Right cardiac atrium (tissue), 5 donors: ENCODE results near the gene CCDC34. TPM values are rescaled to one million over a fixed set of nuclear protein-coding genes. Genes with fewer than 3 reads are reported as not detected.

Experiments
- polyA plus RNA-seq: library from polyadenylated mRNA; stranded (reverse); fragments of 200-250 nt; gene quantifications from one replicate; pipeline ENCODE4 v1.2.3, GENCODE V29; 2013
- total RNA-seq, 4 donors: library from RNA; stranded (reverse); fragmentation: NEBNext Ultra II Directional; extraction: Animal tissue kit (Norgen Biotek cat#: 25700); gene quantifications; one replicate each; pipeline ENCODE4 v1.2.1, GENCODE V29; 2021
- donor health status: healthy with polysubstance abuse.
- donor health status: DM: no; HTN: yes; CAD: no.
- donor health status: DM: no; HTN: no; CAD: no.
- donor health status: DM: no; HTN: yes; CAD: no; lungs with severe emphysema.
- donor health status: DM: yes; HTN: yes; CAD: no.

CCDC34 gene
- total and polyA plus RNA-seq, 5 donors = 2.1 to 4.4 (median 4.0) TPM

Other genes with a start within 250 kb of the CCDC34 start
- gene LGR4, start 109.6 kb upstream of the CCDC34 start, total RNA-seq = 10 to 100 TPM; 41.0 to 50.6 (median 42.9) TPM
- 16.0 TPM for gene LGR4, start 109.6 kb upstream of the CCDC34 start, polyA plus RNA-seq
- 10 to 100 TPM; 18.0 to 25.2 (median 19.8) TPM for gene LIN7C, start 143.6 kb upstream of the CCDC34 start, total RNA-seq
- gene LIN7C, start 143.6 kb upstream of the CCDC34 start, polyA plus RNA-seq = 7.6 TPM